ENCODE data around the gene DCP1A.
"Not testable (repeated sequence)": the region's sequence is repeated elsewhere in the genome, so short reads cannot be mapped to it uniquely, and the experiment has no call there.

Gene DCP1A

DNA sequence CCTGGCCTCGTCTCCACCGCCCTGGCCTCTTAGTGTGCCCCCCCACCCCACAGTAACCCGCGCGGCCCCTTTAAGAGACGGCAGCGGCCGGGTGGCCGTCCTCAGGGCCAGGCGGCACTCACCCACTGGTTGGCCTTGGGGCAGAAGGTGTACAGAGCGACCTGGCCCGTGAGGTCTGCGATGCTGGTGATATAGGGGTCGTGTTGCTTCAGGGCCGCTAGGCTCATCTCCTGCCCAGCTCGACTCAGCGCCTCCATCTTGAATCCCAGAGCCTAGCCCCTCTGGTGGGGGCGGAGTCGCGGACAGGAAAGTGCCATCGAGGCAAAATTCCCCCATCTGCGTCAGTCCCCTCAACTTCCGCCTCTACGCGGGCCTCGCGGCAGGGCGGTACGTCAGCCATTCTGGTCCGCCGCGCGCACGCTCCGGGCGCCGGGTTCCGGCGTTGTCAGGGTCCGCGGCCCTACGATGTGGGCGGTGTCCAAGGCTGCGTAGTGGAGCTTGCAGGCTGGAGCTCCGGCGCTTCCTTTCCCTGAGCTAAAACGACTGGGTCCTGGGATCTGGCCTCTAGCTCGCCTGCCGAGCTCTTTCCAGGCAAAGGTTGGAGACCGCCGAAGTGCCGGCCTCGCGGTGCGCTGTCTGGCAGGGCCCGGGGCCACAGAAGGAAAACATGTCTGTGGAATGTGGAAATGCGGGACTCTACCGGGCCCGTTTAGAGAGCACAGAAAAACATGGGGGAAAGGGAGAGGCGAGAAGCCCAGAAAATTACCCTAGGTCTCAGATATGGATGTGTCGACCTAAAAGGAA is at the start of gene DCP1A:
Gene DCP1A (minus strand): TSS at position 283 of the 804 bp plus-strand sequence. CDS start 26 bp downstream, at position 257.
- peak; percentile 81 for DNase-seq

DNA sequence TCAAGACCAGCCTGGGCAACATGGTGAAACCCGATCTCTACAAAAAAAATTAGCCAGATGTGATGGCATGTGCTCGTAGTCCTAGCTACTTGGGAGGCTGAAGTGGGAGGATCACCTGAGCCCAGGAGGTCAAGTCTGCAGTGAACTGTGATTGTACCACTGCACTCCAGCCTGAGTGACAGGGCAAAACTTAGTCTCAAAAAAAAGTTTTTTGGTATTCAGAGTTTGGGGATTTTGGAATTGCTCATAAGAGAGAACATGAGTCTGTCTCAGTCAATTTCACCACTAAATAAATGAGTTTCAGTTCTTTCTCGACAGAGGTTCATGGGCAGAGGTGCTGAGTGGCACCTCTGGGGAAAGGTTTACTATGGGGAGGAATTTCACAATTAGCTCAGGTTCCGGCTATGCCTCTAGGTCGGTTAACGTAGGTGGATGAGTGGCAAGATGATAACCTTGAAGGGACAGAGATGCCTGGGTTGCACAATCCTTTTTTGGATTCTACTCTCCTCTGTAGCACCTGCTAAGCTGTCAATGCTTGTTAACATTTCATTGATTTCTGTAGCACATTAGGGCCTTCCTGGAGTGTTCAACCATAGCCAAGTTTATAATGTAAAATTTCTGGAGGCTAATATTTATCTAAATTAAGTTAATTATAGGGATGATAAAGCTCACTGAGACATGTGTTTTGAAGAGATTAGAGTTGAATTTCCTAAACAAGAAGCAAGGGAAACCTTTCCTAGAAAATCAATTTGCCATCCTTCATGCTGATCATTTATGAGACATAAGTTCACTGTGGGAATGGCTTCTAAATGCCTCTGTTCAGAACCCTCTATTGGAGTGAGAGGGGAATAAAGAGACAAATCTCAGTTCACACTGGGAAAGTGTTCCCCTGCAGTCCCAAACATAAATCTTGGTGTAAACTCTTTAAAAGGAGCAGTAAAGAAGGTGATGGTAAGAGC is 37.4 kb upstream of the DCP1A start:
- DNase-seq, result no peak

DNA sequence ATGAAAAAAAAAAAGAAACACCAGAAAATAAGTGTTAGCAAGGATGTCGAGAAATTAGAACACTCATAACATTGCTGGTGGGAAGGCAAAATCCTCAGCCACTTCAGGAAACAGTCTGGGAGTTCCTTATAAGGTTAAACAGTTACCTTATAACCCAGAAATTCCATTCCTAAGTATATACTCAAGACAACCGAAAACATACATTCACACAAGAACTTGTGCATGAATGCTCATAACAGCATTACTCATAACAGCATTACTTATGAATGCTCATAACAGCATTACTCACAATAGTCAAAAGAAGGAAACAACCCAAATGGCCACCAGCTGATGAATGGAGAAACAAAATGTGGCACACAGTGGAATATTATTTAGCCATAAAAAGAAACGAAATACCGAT is 34.8 kb upstream of the DCP1A start:
- DNase-seq, result no peak

DNA sequence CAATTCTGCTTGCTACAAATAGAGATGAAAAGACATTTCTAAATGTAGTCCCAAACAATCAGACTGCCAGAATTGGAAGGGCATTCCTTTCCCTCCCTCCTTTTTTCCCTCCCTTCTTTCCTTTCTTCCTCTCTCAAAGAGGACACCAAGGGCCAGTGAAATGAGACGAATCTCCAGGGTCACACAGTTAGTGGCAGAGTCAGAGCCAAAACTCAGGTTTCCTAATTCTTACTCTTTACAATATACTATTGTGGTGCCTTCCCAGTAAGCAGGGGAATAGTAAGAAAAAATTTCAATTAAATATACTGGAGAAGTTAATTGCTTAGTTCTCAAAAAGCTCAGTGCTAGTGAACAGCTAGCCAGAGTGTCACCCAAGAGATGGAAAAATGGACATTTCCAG is 33.0 kb upstream of the DCP1A start:
- no peak for DNase-seq

GRCh38 chr3:53379898-53380297 is 32.6 kb upstream of the DCP1A start:
- no peak for DNase-seq

DNA sequence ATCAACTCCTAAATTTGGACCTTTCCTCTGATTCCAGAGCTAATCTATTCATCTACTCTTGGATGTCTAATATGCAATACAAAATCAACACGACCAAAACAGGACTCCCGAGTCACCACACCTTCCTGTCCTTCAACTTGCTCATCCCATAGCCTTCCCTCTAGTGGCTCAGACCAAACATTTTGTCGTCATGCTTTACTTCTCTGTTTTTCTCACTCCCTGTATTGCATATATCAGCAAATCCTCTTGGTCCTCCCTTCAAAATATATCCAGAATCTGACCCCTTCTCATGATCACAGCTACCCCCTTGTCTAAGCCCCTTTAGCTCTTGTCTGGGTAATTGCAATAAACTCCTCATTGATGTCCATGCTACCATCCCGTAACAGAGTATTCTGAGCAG is 30.5 kb upstream of the DCP1A start:
- DNase-seq, result no peak

DNA sequence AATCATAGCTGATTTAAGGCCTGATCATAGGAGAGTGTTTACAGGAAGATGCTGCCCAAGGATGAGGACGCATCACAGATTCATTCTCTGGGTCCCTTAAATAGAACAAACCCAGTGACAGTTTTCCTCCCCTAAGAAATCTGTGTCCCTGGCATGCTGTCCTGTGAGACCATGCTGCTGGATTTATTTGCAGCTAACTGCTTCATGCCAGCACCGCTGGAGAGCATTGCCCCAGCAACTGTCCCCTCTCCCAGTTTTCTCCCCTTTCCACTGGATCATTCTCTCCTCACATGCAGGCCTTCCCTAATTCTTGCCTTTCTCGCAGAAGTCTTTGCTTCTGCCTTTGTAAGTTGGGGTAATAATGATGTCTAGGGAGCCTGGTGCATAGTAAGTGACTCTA is 29.3 kb upstream of the DCP1A start:
- DNase-seq, result no peak

- DNase-seq, result peak; percentile 22
Observed at GRCh38 chr3:53375019-53375418, 27.7 kb upstream of the DCP1A start.

GRCh38 chr3:53370719-53371118 is 23.4 kb upstream of the DCP1A start:
- DNase-seq, result not testable (repeated sequence)

DNA sequence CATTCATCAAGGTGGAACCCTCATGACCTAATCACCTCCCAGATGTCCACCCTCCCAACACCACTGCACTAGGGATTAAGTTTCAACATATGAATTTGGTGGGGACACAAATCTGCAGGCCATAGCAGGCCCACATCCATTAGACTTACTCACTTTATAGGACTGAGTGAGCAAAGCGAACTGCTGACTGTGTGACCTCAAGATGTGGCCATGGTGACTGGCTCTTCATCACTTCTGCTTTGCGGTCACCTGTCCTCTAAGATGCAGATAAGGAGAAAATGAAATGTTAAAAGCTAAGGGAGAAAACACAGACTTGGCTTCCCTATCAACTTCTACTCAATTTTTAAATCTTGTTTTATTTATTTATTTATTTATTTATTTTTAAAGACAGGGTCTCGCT is 14.5 kb upstream of the DCP1A start:
- DNase-seq, result no peak

DNA sequence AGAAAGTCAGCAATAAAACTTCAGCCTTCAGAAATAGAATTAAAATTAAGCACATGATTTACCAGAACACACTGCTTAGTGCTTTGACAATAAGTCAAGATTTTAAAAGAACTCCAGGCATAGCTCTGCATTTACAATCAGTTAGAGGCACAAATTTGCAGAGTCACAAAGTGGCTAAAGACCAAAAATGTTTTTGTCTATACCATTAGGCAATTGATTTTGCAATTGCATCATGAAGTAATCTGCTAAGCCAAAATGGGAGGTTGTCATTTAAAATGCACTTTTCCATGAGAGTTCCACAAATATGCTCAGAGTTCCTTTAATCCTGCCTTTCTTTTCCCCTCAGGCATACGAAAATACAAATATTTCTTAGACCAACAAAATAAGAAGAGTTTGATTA is 10.1 kb upstream of the DCP1A start:
- no peak for DNase-seq

DNA sequence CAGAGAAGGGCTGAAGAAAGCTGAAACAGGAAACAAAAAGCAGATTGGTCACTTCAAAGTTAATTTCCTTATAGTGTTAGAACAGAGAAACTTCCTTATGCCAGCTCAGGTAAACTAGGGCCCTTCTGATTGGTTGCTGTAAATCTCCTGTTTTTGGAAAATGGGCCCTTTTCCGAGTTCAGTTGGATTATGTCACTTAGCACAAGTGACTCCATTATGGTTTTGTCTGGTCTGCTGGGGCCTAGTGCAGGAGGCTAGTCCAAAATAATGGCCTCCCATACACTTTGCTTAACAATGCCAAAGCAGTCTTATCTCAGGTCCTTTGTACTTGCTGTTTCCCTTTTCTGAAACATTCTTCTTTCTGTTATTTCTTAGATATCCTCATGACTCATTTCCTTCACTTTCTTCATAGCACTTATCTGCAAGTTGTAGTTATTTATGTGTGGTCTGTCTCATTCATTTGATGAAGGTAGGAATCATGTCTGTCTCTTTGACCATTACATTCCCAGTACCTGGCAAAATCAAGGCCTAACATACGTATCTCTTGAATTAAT is 7.7 kb upstream of the DCP1A start:
- DNase-seq, result no peak

DNA sequence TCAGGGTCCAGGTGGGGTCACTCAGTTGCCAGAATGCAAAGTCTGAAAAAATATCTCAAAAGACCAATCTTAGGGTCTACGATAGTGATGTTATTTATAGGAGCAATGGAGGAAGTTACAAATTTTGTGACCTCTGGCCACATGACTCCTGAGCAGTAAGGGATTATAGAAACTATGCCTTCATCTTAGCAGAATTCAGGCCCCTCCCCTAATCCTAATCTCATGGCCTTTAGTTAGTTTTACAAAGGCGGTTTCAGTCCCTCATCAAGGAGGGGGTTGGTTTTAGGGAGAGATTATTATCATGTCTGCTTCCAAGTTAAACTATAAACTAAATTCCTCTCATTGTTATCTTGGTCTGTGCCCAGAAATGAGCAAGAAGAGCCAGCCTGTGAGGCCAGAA is 5.9 kb upstream of the DCP1A start:
- DNase-seq, result no peak

GRCh38 chr3:53350652-53351051 is 3.3 kb upstream of the DCP1A start:
- no peak for DNase-seq

GRCh38 chr3:53348118-53348517 is 775 bp upstream of the DCP1A start:
- not testable (repeated sequence) for DNase-seq

DNA sequence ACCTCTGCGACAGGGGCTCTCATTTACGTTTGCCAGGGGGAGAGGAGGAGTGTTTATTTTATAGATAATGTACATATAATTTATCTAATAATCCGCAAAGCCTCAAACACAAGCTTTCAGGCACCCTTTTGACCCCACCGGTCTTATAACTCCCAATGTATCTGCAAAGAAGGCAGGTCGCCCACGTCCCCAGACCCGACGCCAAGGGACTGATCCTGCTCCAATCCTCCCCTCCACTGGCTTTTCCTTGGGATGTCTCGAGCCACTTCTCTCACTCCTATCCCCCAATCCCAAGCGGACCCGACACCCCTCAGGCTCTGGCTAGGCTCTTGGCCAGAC is 452 bp downstream of the DCP1A start:
- no peak for DNase-seq

DNA sequence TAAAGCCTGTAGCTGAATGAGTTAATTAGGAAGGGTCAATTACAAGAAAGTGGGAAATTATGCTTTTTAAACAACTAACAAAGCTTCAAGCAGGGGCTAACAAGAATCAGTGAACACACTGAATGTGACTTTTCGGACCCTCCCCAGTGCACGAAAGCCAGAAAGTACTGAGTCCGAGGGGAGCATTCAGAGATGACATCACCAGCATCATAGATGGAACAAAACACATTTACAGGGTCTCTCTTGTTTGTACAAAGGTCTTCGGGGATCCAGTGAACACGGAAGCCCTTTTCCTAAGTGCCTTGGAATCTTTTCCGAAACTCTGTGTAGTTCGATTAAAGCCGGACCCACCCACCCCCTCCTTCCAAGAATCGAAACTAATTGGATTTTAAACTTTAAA is 829 bp downstream of the DCP1A start:
- DNase-seq, result no peak

DNA sequence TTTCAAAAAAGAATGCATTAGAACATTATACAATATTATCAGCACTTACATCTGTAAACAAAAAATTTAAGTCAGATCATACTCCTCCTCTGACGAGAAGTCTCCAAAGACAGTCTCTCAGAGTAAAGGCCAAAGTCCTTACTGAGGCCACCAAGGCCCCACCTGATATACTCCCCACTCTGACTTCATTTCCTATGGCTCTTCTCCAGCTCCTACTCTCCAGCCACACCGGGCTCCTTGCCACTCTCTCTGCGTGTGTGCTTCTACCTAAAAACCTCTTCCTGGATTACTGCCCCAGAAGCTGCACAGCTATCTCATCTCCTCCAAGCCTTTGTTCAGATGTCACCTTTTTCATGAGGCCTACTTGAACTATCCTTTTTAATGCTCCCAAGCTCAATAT is 5.0 kb downstream of the DCP1A start:
- no peak for DNase-seq

GRCh38 chr3:53337167-53337940 is 10.0 kb downstream of the DCP1A start:
- DNase-seq, result no peak

DNA sequence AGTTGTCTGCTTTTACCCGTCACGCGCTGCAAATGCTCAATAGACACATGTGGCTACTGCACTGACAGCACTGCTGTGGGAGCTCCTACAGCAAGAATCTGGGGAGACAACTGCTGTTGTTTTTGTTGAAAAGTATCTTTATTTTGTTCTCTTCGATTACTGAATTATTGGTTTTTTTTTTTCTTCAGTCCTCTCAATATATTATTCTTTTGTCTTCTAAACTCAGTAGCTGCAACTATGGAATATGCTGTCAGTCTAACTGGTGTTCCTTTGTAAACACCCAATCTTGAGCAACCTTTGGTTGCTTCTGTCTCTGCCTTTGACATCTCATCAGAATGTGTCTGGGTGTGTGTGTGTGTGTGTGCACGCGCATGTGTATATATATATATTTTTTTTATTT is 12.6 kb downstream of the DCP1A start:
- no peak for DNase-seq

GRCh38 chr3:53331871-53332270 is 15.5 kb downstream of the DCP1A start:
- no peak for DNase-seq

DNA sequence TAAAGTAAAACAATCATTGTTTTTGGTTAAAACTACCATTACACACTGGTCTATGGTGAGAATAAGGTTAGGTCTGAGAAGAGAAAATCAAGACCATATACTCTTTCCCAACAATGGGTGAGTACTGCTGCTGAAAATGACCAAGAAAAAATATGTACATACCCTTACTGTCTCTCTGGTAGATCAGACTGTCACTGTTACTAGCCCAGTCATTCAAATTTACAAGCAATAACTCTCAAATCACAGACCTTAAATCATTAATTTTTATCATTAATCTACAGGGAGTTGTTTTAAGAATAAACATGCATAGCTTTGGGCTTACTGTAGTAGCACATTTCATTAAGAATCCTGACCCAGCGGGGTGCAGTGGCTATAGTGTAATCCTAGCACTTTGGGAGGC is 17.4 kb downstream of the DCP1A start:
- DNase-seq, result no peak

DNA sequence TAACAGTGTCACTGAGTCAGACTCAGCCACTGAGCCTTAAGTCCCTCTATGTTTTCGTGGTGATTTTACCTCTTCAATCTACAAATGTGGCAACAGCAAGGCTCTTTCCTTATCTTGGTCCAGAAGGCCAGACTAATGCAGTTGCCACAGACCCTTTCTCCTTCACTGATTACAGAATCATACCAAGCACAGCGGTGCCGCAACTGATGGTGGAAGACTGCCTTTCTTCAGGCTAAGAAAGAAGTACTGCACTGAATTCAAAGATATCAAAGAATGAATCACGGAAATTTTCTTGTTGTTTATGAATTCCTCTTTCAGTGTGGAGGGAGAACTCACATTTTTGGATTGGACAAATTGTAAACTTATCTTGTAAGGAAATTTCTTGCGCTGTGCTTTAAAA is 18.6 kb downstream of the DCP1A start:
- no peak for DNase-seq
